NCI-H446 (cell line): ENCODE results near the gene LRRC52.

Experiments used
- DNase-seq, 2 experiments: peaks; one replicate each; lab custom pipeline; 2025; lab: John Stamatoyannopoulos, UW

The LRRC52 gene

GRCh38 chr1:165537356-165538109 is 6.3 kb upstream of the LRRC52 start:
- DNase-seq = no peak

- DNase-seq = no peak
Observed at GRCh38 chr1:165539306-165539705, 4.5 kb upstream of the LRRC52 start.

GRCh38 chr1:165539908-165540307 is 3.9 kb upstream of the LRRC52 start:
- no peak for DNase-seq

- no peak for DNase-seq
Observed at GRCh38 chr1:165542015-165542631, 1.7 kb upstream of the LRRC52 start.

- DNase-seq = no peak
Observed at GRCh38 chr1:165542647-165543046, 1.2 kb upstream of the LRRC52 start.

- DNase-seq = no peak
Observed at GRCh38 chr1:165544996-165545395, 1.2 kb downstream of the LRRC52 start.

GRCh38 chr1:165545974-165546373 is 2.2 kb downstream of the LRRC52 start:
- no peak for DNase-seq

- DNase-seq = no peak
Observed at GRCh38 chr1:165549973-165550372, 6.2 kb downstream of the LRRC52 start.

- DNase-seq = no peak
Observed at GRCh38 chr1:165551469-165551868, 7.7 kb downstream of the LRRC52 start.

- no peak for DNase-seq
Observed at GRCh38 chr1:165560883-165561656, 17.3 kb downstream of the LRRC52 start.

GRCh38 chr1:165562571-165562970 is 18.8 kb downstream of the LRRC52 start:
- no peak for DNase-seq

GRCh38 chr1:165563551-165563950 is 19.8 kb downstream of the LRRC52 start:
- no peak for DNase-seq

- no peak for DNase-seq
Observed at GRCh38 chr1:165564561-165564960, 20.8 kb downstream of the LRRC52 start.

GRCh38 chr1:165565751-165566490 is 22.1 kb downstream of the LRRC52 start:
- DNase-seq = no peak

- no peak for DNase-seq
Observed at GRCh38 chr1:165570078-165570477, 26.3 kb downstream of the LRRC52 start.

- DNase-seq = no peak
Observed at GRCh38 chr1:165573787-165574186, 30.0 kb downstream of the LRRC52 start.

- no peak for DNase-seq
Observed at GRCh38 chr1:165574295-165574694, 30.5 kb downstream of the LRRC52 start.

- no peak for DNase-seq
Observed at GRCh38 chr1:165575468-165576099, 31.8 kb downstream of the LRRC52 start.

- no peak for DNase-seq
Observed at GRCh38 chr1:165576536-165576935, 32.7 kb downstream of the LRRC52 start.

GRCh38 chr1:165577707-165578106 is 33.9 kb downstream of the LRRC52 start:
- no peak for DNase-seq

GRCh38 chr1:165580931-165581871 is 37.4 kb downstream of the LRRC52 start:
- DNase-seq = no peak
